ENCODE measurements around the gene FAM149A. TPM values are rescaled to one million over a fixed set of nuclear protein-coding genes. Genes with fewer than 3 reads are reported as not detected.

FAM149A gene
- polyA plus RNA-seq, 5 donors, result 17.6 to 27.7 (median 24.1) TPM

- DNase-seq, result no peak
Measured at GRCh38 chr4:186158021-186158813, 53.7 kb downstream of the FAM149A start.

DNA sequence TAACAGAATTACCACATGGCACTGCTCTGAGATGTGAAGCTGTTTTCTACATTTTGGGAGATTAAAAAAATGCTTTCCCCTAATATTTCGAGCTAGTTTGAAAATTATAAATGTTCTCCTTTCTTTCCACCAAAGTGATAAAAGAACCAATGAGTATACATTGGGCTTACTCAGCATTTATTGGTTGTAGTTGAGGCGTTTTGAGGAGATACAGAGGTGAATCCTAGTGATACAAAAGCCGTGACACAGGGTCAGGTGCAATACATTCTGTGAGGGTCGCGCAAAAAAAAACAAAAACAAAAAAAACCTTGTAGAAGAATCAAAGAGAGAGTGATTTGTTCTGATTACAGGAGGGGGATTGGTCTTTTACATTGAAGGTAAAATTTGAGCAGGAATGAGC, 54.5 kb downstream of the FAM149A start:
- no peak for DNase-seq

- DNase-seq, result no peak
Measured at GRCh38 chr4:186159613-186160012, 55.1 kb downstream of the FAM149A start.

DNA sequence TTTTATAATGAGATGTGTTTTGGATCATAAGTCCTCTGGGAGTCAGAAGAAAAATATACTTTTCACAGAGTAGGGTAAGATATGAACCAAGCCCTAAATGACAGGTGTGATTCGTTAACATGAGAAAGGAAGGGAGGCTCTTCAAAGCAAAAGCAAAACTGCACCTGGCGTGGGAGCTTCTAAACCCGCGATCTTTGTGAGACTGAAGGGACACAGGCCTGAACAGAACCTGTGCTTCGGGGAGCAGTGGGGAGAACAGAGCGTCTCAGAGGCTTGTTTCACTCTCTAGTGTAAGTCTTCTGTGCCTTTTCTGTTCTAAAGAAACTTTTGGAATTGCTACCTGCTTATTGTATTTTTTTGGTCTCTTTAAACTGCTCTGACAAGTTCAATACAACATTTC, 56.6 kb downstream of the FAM149A start:
- no peak for DNase-seq

DNA sequence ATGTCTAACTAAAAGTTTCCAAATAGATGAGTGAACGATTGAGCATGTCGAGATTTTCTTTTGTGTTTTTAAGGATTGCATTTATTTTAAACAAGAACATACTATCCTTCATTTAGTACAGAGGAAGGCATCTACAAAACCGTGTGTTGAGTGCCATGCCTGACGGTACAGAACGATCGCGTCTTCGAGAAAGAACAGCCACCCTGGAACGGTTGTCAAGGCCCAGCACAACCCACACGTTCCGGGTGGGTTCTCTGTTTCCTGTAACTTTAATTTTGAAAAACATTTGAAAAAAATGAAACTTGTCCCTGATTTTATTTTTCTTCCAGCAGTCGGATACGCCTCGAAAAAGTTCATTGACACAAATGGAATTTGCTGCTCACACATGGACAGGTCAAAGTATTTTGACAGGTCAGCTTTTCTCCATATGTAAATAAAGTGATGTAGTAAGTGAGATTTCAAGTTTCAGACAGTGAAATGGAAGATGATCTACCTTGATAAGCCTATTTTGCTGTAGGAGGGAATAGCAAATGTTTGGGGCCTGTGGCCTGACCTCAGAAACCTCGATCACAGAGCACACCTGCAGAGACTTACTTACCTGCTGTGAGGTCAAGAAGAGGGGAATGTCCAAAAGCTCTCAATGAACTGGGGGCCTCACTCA, 62.5 kb downstream of the FAM149A start:
- DNase-seq, result no peak

GRCh38 chr4:186167605-186168004, 63.1 kb downstream of the FAM149A start:
- DNase-seq, result no peak

GRCh38 chr4:186168750-186169149, 64.2 kb downstream of the FAM149A start:
- no peak for DNase-seq

GRCh38 chr4:186169333-186169944, 64.9 kb downstream of the FAM149A start:
- DNase-seq, result no peak

DNA sequence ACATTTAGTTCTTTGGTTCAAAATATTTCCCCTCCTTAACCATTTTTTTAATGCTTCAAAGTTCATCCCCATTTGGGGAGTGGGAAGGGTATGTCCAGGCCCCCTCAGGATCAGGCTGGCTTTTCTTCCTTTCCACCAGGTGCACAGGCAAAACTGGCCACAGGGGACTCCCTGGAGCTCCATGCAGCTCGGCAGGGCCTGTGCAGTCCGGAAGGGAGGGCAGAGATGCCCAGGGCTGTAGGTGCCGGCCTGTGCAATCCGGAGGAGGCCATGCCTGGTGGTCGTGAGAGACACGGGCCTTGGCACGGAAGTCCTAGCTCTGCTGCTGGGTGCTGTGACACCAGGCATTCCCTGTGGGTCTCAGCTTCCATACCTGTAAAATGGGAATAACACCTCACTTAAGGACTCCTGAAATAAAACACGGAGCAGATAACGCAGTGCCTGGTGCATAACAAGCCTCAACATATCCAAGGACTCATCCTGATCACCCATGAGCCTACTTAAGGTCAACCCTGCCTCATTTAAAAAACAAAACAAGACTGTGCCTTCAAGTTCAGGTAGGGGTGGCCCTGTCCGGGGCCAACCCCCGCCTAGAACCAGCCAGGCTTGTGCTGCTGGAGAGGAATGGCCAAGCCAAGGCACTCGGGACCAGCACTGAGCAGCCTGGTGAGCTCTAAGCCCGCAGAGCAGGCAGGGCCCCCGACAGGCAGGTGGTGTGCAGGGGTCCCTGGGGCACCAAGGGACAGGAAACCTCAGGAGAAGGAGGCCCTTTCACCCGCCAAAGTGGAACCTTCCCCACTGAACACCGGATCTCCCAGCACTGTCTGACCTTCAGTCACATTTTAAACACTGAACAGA, 65.7 kb downstream of the FAM149A start:
- DNase-seq, result no peak

- no peak for DNase-seq
Measured at GRCh38 chr4:186170966-186171365, 66.5 kb downstream of the FAM149A start.

GRCh38 chr4:186172546-186172945, 68.0 kb downstream of the FAM149A start:
- DNase-seq, result no peak

- no peak for DNase-seq
Measured at GRCh38 chr4:186188107-186188506, 83.6 kb downstream of the FAM149A start.

DNA sequence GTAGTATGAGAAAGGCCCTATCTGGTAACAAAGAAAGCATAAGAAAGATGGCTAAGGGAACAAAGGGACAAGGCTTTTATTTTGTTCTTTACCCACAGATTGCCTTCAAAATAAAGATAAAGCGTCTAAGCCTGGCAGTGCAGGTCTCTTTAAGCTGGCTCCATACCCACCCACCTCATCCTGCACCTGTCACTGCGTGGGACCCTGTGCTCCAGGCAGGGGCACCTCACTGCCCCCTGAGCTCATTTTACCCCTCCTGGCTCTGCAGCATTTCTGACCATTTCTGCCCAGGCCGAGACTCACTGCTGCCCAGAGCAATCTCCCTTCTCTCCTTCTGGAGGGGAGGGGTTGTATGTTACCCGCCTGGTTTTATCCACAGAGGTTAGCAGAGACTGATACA, 85.2 kb downstream of the FAM149A start:
- no peak for DNase-seq

GRCh38 chr4:186190581-186191199, 86.2 kb downstream of the FAM149A start:
- peak in 1 of 2 donors; percentile 15 for DNase-seq

GRCh38 chr4:186191200-186192065, 86.9 kb downstream of the FAM149A start, which contains the start of gene CYP4V2:
Gene CYP4V2, plus strand, starts transcription at chr4:186191567. Its CDS starts 257 bp downstream, at chr4:186191824.
- DNase-seq, result peak; percentile 80 to 81

DNA sequence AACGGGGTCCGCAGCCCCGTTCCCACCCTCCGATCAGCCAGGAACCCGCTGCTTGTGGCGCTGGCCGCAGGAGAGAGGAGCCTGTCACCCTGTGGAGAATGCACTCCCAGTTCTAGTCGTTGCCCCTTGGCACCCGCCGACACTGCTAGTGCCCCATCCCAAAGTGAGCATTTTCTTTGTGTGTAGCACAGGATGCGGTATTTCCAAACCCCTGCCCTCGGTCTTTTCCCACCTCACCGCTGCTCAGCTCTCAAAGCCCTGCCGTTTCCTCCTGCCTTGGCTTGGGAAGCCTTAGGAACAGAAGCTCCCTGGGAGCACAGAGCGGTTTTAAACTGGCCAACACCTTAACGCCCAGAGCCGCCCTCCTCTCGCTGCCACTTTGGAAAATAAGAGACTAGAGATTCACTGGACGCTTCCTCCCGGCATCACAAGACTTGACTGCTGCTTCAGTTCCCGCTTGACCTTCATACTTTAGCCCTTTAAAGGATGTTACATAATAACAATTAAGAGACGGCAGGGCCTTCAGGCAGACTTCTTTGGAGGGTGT, 87.6 kb downstream of the FAM149A start:
- DNase-seq, result peak; percentile 41 to 56

- no peak for DNase-seq
Measured at GRCh38 chr4:186193851-186194250, 89.3 kb downstream of the FAM149A start.

DNA sequence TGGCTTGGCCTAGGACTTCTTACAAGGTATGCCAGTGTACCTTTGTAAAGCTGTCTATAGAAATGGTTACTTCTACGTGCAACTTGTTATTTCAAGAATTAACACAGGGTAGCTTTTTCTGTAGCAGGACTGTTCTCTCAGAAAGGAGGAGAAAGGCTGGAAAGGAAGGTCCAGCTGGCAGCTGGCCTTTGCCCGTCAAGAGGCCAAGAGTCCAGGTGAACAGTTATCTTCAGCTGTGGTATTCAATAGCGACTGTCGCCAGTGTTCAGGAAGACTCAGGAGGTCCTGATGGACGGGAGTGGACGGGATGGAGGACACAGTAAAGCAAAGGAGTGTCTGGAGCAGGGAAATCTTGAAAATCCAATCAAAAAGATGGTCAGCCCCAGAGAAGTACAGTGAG, 91.6 kb downstream of the FAM149A start:
- DNase-seq, result no peak

GRCh38 chr4:186200516-186200915, 96.0 kb downstream of the FAM149A start:
- no peak for DNase-seq

DNA sequence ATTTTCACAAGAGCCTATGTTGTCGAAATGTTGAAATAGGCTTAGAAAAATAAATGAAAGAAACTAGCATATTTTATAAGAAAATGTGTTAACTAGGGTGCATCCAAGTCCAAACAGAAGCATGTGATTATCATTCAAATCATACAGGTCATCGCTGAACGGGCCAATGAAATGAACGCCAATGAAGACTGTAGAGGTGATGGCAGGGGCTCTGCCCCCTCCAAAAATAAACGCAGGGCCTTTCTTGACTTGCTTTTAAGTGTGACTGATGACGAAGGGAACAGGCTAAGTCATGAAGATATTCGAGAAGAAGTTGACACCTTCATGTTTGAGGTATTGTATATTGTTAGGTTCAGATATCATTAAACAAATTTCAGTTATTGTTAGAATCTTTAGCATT, 96.5 kb downstream of the FAM149A start:
- no peak for DNase-seq
